Jurkat, Clone E6-1 (cell line): ENCODE data around the gene IFT22. TPM values are rescaled to one million over a fixed set of nuclear protein-coding genes. Genes with fewer than 3 reads are reported as not detected.
"Not testable (repeated sequence)": the region's sequence is repeated elsewhere in the genome, so short reads cannot be mapped to it uniquely, and the experiment has no call there.

Source experiments
- DNase-seq: peaks from one replicate; pipeline ENCODE4 v3.0.0-alpha.2; 2011; ENCODE audit warnings: low read depth, low spot score
- H3K4me3 ChIP-seq: 2 replicates; pipeline ENCODE4 v1.5.1; 2011; ENCODE audit warnings: mild to moderate bottlenecking, low read length, control low read depth, moderate library complexity
- polyA plus RNA-seq: library from polyadenylated mRNA; unstranded; fragments of >200 nt; gene quantifications from one replicate; pipeline ENCODE4 v1.2.1, GENCODE V29; 2012; ENCODE audit warnings: missing spikeins; ENCODE audit not compliant: insufficient read length, insufficient read depth

IFT22 gene
- polyA plus RNA-seq = 48.0 TPM

DNA sequence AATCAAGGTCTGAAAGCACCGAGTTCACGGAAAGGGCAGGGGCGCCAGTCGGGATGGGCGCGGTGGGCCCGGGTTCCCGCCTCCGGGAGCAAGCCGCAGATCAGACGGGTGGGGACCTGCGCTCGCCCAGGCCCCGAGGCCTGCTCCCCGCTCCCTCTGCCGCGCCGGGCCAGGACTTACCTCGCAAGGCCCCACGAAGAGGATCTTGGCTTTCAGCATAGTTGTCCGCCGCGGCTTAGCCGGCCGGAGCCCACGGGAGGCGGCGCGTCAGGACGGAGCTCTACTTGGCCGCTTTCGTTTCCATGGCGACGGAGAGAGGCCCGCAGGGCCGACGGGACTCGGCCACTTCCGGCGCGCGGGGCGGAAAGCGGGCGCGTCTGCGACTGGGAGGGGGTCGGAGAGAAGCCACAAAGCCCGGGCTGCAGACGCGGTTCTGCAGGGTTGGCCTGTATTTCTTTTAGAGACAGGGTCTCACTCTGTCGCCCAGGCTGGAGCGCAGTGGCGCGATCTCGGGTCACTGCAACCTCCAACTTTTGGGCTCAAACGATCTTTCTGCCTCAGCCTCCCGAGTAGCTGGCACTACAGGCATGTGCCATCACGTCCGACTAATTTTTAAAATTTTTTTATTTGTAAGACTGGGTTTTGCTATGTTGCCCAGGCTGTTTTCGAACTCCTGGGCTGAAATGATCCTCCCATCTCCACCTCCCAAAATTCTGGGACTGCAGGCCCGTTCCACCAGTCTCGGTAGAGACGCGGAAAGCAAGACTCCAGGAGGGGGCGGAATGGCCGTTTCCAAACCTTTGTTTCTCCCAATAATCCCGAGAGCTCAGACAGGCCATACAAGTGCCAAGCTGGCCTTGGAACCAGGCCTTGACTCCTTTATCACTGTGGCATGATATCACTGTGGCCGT is at the start of gene IFT22:
TSS of gene IFT22 (minus strand) at position 322 of the 911 bp plus-strand sequence. CDS start at position 219, 103 bp downstream.
- H3K4me3 ChIP-seq = peak within 1 kb of the TSS; percentile 79
- peak; percentile 74 for DNase-seq

DNA sequence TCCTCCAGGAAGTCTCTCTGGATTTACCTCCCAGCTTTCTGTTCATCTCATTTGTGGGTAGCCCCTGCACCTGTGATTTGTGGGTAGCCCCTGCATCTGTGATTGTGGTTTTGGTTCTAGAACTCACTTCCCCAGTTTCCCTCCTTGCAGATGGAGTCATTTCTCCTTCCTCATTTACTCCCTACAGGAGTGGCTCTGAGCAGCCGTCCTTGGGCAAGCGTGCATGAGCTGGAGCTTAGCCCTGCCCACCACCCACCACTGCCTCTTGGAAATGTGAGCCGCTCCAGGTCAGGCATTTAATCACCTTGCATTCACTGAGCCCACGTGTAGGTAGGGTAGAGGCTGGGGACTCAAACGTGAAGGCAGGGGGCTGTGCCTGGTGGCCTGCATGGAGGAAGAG is 49.2 kb upstream of the IFT22 start:
- DNase-seq = peak; percentile 43
- no peak overlapping the region for H3K4me3 ChIP-seq

DNA sequence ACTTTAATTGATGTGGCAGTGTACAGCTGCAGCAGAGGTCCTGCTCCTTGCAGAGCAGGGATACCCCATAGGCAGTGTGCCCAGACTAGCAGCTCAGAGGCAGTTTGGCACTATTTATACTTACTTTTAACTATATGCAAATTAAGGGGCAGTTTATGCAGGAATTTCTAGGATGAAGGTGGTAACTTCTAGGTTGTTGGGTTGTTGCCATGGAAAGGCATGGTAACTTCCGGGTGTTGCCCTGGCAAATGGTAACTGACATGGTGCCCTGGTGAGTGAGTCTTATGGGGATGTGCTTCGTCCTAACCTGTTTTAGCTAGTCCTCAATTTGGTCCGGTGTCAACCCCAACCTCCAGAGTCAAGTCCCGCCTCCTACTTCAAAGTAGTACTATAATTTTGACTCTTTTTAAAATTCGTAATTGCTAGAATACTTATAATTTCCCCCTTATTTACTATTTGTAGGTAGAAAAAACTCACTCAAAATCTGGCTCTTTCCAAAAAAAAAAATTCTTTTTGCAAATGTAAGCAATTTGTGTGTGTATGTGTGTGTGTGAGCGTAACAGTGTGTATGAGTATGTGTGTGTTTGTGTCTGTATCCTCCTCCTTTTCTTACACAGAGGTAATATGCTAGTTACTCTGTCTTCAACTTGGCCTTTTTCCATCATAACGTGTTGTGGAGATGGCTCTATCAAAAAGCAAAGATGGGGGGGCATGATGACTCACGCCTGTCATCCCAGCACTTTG is 47.0 kb upstream of the IFT22 start:
- no peak overlapping the region for H3K4me3 ChIP-seq
- no peak for DNase-seq

DNA sequence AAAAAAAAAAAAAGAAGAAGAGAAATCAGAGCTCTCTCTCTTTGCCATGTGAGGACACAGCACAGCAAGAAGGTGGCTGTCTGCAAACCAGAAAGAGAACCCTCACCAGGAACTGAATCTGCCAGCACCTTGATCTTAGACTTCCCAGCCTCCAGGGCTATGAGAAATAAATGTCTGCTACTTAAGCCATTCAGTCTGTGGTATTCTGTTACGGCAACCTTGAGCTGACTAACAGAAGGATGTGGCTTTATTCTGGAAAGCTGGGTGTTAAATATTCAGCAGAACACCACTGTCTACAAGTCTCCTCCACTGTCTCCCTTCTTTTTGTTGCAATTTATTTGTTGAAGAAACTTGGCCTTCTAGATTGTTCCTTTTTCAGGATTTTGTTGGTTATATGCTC is 46.1 kb upstream of the IFT22 start:
- peak; percentile 62 for DNase-seq
- H3K4me3 ChIP-seq = no peak overlapping the region

DNA sequence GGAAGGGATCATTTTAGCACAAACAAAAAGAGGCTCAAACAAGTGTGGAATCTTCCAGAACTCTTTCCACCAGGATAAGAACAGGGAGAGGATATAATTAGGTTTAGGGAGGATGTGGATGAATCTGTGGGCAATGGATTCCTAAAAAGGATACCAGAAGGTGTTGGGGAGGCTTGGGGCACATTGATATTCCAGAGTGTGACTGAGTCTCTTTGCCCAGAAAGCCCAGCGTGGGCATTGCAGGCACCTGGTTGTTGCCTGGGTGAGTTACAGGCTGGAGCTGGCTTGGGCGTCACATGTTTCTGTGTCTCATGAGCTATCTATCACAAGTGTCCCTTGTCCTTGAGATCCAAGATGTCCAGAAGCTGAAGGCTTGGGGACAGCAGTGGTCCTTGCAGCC is 44.3 kb upstream of the IFT22 start:
- no peak for DNase-seq
- H3K4me3 ChIP-seq = no peak overlapping the region

DNA sequence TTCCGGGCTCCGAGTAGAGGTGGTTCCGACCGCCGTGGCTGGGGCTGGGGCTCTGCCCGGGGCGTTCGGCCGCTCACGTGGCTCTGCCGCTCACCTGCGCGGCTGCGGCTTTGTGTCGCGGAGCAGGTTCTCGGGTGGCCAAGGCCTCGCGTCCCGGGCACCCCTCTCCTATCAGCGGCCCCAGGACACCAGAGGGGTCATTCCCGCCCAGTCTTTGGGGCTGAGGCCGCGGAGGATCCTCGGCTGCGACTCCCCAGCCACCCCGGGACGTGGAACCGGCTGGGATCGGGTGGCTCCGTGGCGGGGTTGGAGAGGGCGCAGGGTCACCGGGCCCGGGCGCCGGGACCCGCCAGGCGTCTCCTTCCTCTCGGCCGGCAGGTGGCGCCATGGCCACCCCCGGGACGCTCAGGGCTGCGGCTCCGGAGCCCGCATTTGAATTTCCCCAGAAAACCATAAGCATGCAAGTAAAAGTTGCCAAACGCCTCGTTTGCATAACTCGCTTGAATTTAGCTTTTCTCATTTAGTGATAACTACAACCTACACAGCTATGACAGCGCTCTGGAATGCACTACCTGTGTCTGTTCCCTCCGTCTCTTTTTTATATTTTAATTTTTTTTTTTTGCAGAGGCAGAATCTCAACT is 42.2 kb upstream of the IFT22 start:
- peak; percentile 37 for DNase-seq

DNA sequence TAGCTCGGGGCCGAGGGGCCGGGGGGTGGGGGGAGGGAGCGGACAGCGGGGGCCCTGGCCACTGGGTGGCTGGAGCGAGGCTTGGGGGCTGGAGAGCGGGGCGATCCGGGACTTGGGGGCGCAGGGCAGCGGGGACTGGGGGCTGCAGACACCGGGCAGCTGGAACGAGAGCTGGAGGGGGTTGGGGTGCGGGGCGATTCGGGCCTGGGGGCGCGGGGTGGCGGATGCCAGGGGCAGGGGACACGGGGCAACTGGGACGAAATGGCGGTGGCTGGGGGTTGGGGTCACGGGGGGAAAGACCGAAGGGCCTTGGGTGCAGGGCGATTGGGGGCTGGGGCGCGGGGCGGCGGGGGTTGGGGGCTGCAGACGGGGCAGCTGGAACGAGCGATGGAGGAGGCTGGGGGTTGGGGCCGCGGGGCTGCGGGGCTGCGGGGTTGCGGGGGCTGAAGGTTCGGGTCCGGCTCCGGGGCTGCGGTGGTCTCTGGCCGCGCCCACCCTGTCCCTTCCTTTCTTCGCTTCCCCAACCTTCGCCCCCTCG is 41.7 kb upstream of the IFT22 start:
- no peak overlapping the region for H3K4me3 ChIP-seq
- DNase-seq = no peak

More for the DNA sequence above, 42.2 kb upstream of the IFT22 start:
- no peak overlapping the region for H3K4me3 ChIP-seq

DNA sequence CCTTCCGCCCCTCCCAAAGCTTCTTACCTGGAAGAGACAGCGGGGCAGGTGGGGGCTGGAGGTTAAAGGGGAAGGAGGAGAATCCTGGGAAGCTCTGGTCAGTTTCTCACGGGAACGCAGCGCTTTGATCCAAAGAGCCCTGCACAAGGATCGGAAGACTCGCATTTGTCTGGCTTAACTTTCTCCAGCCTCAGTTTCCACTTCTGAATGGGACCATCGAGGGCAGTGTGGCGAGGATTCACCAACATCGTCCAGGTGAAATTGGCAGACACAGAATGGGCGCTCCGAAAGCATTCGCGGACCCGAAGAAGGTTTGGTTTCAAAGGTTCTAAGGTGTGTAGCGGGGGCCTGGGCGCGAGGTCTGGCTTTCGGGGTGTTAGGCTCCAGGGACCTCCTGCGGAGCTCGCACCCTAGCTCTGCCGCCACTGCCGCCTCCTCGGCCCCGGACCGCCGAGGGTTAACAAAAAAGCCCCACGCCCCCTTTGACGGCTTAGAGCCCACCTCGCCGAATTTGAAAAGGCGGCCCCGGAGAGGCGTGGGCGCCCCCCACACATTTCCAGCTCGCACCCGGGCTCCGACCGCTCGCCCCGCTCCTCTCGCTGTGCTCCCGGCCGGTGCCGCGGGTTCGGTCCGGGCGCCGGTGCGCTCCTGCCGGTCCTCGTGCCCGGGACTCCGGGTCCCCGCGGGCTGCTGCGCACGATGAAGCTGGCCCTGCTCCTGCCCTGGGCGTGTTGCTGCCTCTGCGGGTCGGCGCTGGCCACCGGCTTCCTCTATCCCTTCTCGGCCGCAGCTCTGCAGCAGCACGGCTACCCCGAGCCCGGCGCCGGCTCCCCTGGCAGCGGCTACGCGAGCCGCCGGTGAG is 41.0 kb upstream of the IFT22 start, which contains the start of gene COL26A1:
TSS of gene COL26A1 (plus strand) at position 542 of the 862 bp plus-strand sequence. CDS start at position 700, 158 bp downstream.
- no peak for DNase-seq
- no peak within 1 kb of the TSS for H3K4me3 ChIP-seq

DNA sequence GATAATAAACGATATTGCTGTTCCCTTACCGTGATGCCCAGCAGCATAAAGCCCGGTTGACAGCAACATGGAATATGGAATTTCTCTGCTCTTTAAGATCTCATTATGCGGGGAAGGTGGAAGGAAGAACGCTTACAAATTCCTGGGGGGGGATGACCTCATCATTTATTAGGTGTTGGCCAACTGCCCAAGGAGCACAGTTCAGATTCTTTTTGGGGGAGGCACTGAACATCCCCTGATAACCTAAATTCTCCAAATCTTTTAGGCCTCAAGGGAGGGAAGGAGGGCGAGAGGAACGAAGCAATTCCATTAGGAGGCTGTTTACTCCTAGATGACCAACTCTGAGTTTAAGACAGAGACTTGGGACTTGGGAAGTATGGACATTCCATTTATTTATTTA is 35.8 kb upstream of the IFT22 start:
- no peak for DNase-seq
- no peak overlapping the region for H3K4me3 ChIP-seq

DNA sequence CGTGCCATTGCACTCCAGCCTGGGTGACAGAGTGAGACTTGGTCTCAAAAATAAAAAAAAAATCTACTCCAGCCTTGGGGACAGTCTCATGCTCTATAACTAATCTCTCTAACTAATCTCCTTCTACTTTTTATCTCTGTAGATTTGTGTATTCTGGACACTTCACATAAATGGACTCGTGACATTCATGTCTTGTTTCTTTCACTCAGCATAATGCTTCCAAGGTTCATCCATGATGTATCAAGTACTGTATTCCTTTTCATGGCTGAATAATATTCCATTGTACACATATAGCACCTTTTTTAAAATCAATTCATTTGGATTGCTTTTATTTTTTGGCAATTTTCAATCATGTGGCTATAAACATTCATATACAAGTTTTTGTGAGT is 31.3 kb upstream of the IFT22 start:
- no peak overlapping the region for H3K4me3 ChIP-seq
- no peak for DNase-seq

DNA sequence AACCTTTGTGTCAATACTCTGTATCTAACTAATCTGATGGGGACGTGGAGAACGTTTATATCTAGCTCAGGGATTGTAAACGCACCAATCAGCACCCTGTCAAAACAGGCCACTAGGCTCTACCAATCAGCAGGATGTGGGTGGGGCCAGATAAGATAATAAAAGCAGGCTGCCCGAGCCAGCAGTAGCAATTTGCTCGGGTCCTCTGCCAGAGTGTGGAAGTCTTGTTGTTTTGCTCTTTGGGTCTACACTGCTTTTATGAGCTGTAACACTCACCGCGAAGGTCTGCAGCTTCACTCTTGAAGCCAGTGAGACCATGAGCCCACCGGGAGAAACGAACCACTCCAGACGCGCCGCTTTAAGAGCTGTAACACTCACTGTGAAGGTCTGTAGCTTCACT is 27.7 kb upstream of the IFT22 start:
- H3K4me3 ChIP-seq, DNase-seq: not testable (repeated sequence)

DNA sequence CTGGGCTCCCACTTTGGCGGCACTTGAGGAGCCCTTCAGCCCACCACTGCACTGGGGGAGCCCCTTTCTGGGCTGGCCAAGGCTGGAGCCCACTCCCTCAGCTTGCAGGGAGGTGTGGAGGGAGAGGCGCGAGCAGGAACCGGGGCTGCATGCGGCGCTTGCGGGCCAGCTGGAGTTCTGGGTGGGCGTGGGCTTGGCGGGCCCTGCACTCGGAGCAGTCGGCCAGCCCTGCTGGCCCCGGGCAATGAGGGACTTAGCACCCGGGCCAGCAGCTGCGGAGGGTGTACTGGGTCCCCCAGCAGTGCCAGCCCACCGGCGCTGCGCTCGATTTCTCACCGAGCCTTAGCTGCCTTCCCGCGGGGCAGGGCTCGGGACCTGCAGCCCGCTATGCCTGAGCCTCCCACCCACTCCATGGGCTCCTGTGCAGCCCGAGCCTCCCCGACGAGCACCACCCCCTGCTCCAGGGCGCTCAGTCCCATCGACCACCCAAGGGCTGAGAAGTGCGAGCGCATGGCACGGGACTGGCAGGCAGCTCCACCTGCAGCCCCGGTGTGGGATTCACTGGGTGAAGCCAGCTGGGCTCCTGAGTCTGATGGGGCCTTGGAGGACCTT is 26.9 kb upstream of the IFT22 start:
- not testable (repeated sequence) for H3K4me3 ChIP-seq, DNase-seq

DNA sequence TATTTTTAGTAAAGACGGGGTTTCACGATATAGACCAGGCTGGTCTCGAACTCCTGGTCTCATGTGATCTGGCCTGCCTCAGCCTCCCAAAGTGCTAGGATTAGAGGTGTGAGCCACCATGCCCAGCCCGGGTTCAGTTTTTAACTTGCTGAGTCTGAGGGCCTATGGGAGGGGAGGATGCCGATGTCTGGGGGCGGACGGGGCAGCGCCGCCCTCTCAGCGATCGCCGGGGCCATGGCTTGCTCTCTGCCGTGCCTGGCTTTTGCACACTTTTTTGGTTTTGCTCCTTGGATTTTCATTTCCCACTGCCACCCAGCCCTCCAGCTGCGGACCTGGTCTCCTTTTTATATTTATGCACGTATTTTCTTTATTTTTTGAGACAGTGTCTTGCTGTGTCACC is 25.9 kb upstream of the IFT22 start:
- no peak overlapping the region for H3K4me3 ChIP-seq
- no peak for DNase-seq

DNA sequence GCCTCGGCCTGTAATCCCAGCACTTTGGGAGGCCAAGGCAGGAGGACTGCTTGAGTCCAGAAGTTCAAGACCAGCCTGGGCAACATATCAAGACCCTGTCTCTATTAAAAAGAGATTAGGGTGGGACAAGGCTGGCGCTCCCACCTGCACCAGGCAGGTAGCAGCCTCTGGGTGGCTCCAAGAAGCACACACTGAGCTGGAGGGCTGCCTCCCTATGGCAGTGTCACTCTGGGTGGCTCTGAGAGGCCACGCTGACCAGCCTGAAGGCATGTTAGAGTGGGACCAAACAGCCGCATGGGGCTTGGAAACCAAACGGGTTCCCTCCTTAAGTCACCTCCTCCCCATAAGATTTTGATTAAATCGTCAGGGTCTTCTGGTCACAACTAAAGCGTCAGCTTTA is 21.3 kb upstream of the IFT22 start:
- H3K4me3 ChIP-seq = no peak overlapping the region
- no peak for DNase-seq

DNA sequence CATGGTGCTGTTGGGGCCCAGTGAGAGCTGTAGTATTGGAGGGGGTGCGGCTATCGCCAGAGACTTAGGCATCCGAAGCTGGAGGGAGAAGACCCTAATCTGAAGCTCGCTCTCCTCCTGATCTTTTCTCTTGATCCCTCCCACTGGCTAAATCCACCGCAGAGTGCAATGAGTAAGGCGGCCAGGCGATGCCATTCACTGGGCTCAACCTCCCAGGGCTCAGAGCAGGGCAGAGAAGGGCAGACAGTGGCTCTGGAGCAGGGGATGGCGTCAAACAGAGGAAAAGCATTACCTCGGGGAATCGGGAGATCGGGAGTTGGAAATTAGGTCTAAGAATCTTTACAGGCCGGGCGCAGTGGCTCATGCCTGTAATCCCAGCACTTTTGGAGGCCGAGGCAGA is 18.8 kb upstream of the IFT22 start:
- no peak overlapping the region for H3K4me3 ChIP-seq
- no peak for DNase-seq

DNA sequence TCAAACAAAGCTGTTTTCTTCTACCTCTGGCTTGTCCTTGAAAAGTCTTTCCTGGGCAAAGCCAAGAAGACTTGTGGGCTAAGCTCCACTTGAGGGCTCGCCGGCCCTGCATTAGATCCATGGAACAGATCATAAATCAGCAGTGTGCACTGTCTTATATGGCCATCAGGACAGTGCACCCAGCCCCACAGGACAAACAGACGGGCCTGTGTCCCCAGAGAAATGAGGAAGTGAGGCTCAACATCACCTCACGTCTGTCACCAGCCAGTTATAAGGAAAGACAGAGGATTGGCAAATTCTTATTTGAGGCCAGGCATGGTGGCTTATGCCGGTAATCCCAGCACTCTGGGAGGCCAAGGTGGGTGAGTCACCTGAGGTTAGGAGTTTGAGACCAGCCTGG is 12.3 kb upstream of the IFT22 start:
- no peak for DNase-seq
- H3K4me3 ChIP-seq = no peak overlapping the region

DNA sequence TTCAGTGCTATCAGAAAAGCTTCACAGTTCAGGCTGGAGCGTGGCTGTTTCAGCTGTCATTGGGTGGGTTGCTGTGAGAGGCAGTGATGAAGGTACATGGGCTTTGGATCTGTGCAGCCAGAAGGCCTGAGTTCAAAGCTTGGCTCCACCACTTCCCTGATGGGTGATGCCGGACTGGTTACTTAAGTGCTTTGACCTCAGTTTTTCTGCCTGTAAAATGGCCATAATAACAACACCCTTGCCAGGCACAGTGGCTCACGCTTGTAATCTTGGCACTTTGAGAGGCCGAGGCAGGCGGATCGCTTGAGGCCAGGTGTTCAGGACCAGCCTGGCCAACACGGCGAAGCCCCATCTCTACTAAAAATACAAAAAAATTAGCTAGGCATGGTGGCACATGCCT is 10.4 kb upstream of the IFT22 start:
- DNase-seq = no peak
- H3K4me3 ChIP-seq = no peak overlapping the region

DNA sequence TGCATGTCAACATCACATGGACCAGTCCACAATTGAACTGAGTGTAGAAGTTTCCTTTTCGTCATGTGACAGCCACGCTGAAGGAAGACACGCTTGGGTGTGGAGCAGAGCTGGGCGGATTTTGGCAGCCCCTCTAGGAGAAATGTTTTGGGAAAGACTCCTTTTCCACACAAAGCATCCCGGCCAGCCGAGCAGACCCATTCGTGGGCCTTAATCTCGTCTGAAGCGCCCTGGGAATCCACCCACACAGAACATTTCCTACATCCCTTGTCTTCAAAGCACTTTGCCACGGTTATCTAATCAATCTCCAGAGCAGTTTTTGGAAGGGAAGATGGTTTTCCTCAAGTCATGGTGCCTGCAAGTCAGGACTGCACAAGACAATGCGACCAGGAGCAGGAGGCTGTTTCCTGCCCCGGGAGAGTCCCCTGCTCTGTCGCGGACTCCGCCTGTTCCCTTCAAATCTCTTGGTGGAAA is 8.4 kb upstream of the IFT22 start:
- DNase-seq = no peak
- H3K4me3 ChIP-seq = no peak overlapping the region
